A549 (cell line): ENCODE data around the gene NYAP2. TPM values are rescaled to one million over a fixed set of nuclear protein-coding genes. Genes with fewer than 3 reads are reported as not detected.

Experiments used
- ATAC-seq, 2 experiments: fragments of 200-7000 bp in 1 of 2; fragments of >200 bp in 1 of 2; cut with Nextera tagmentation in 1 of 2; cut with Tn5 transposase in 1 of 2; 3 replicates each; pipeline versions ENCODE4 v1.8.0 to v1.9.1; 2018 to 2020; ENCODE audit warnings: mild to moderate bottlenecking in 1 of 2, moderate library complexity in 1 of 2
- CTCF ChIA-PET: fragments of 300-600 bp; sonication (Branson Sonifier 250); formaldehyde crosslinking; extraction: SDS; loops from one replicate; lab custom pipeline; 2021; ENCODE audit warnings: antibody characterized with exemption, inconsistent platforms; lab: Yijun Ruan, JAX
- POLR2A ChIA-PET: fragments of 350-600 bp; formaldehyde crosslinking; extraction: SDS; loops from one replicate; lab custom pipeline; 2021; ENCODE audit warnings: antibody characterized with exemption, inconsistent platforms; lab: Yijun Ruan, JAX
- DNase-seq, 2 experiments: peaks; one replicate each; pipeline versions ENCODE4 v3.0.0 to v3.0.0-alpha.2; 2011 to 2016; ENCODE audit warnings: low read depth in 1 of 2, low spot score in 1 of 2
- FAIRE-seq: peaks from 2 replicates; lab custom pipeline; 2011; peaks lifted over from hg19 to GRCh38; lab: Jason Lieb, UNC
- H3K27ac ChIP-seq, 2 experiments: fragments of >200 bp; sonication (Bioruptor Twin); formaldehyde crosslinking; 3 replicates each; pipeline ENCODE4 v1.5.1; 2016 to 2017
- H3K4me1 ChIP-seq: fragments of >200 bp; sonication (Bioruptor Twin); formaldehyde crosslinking; 3 replicates; pipeline ENCODE4 v1.6.1; 2016
- H3K4me2 ChIP-seq: fragments of >200 bp; sonication (Bioruptor Twin); formaldehyde crosslinking; 3 replicates; pipeline ENCODE4 v1.6.1; 2016
- H3K4me3 ChIP-seq: fragments of >200 bp; sonication (Bioruptor Twin); formaldehyde crosslinking; 3 replicates; pipeline ENCODE4 v1.5.1; 2016
- H3K9me3 ChIP-seq: fragments of >200 bp; sonication (Bioruptor Twin); formaldehyde crosslinking; 3 replicates; pipeline ENCODE4 v1.6.1; 2016
- CBX2 ChIP-seq: fragments of 200-600 bp; sonication (generic); IDR thresholded peaks from 2 replicates; pipeline ENCODE4 v1.6.1; 2016; ENCODE audit warnings: low read depth, mild to moderate bottlenecking, borderline replicate concordance
- CBX8 ChIP-seq: fragments of 200-600 bp; sonication (generic); IDR thresholded peaks from 2 replicates; pipeline ENCODE4 v1.6.1; 2016
- CHD4 ChIP-seq: fragments of 200-600 bp; sonication (generic); IDR thresholded peaks from 2 replicates; pipeline ENCODE4 v1.6.1; 2016; ENCODE audit warnings: antibody characterized with exemption, mild to moderate bottlenecking, borderline replicate concordance
- CTCF ChIP-seq: fragments of >200 bp; sonication (Bioruptor Twin); formaldehyde crosslinking; IDR thresholded peaks from 3 replicates; pipeline ENCODE4 v1.5.1; 2016
- EHF ChIP-seq: fragments of 250-450 bp; sonication (Bioruptor Pico); IDR thresholded peaks from 2 replicates; pipeline ENCODE4 v1.5.0; 2020; ENCODE audit warnings: mild to moderate bottlenecking
- EP300 ChIP-seq, 2 experiments: fragments of >200 bp; sonication (Bioruptor Twin); formaldehyde crosslinking; IDR thresholded peaks; 2 replicates in 1 of 2; 3 replicates in 1 of 2; pipeline ENCODE4 v1.6.1; 2016 to 2017
- FOXS1 ChIP-seq: fragments of 250-450 bp; sonication (Bioruptor Pico); IDR thresholded peaks from 2 replicates; pipeline ENCODE4 v1.5.0; 2020; ENCODE audit warnings: mild to moderate bottlenecking, moderate library complexity
- HDAC2 ChIP-seq: fragments of 200-600 bp; sonication (generic); IDR thresholded peaks from 2 replicates; pipeline ENCODE4 v1.6.1; 2016
- HOXA7 ChIP-seq: fragments of 250-450 bp; sonication (Bioruptor Pico); IDR thresholded peaks from 2 replicates; pipeline ENCODE4 v1.5.0; 2020; ENCODE audit warnings: mild to moderate bottlenecking, moderate library complexity
- KDM5A ChIP-seq: fragments of 200-600 bp; sonication (generic); IDR thresholded peaks from 2 replicates; pipeline ENCODE4 v1.6.1; 2016; ENCODE audit warnings: antibody characterized with exemption, mild to moderate bottlenecking
- MYC ChIP-seq: IDR thresholded peaks from 2 replicates; pipeline ENCODE4 v1.6.1; 2012; ENCODE audit warnings: mild to moderate bottlenecking, inconsistent platforms, low read length, improper control_type of control experiment, borderline replicate concordance
- POLR2AphosphoS2 ChIP-seq: conservative IDR thresholded peaks from 2 replicates; pipeline ENCODE4 v1.6.1; 2012; ENCODE audit warnings: low read length, improper control_type of control experiment, inconsistent platforms
- RARB ChIP-seq: fragments of 250-450 bp; sonication (Bioruptor Pico); IDR thresholded peaks from 2 replicates; pipeline ENCODE4 v1.8.0; 2021; ENCODE audit warnings: mild to moderate bottlenecking, moderate library complexity
- RCOR1 ChIP-seq: fragments of 150-350 bp; IDR thresholded peaks from 2 replicates; pipeline ENCODE4 v1.6.1; 2014; ENCODE audit warnings: antibody characterized with exemption, low read length, low read depth
- RFX5 ChIP-seq: fragments of 450-650 bp; IDR thresholded peaks from 2 replicates; pipeline ENCODE4 v1.7.1; 2014; ENCODE audit warnings: antibody characterized with exemption, mild to moderate bottlenecking, moderate library complexity
- RNF2 ChIP-seq: fragments of 200-600 bp; sonication (generic); IDR thresholded peaks from 2 replicates; pipeline ENCODE4 v1.6.1; 2016; ENCODE audit warnings: low read depth, mild to moderate bottlenecking, antibody characterized with exemption, moderate library complexity, borderline replicate concordance
- ZFP36 ChIP-seq: fragments of 450-650 bp; IDR thresholded peaks from 2 replicates; pipeline ENCODE4 v1.6.1; 2014; ENCODE audit warnings: borderline replicate concordance; ENCODE audit not compliant: partially characterized antibody
- ZSCAN20 ChIP-seq: fragments of 250-450 bp; sonication (Bioruptor Pico); IDR thresholded peaks from 2 replicates; pipeline ENCODE4 v1.8.0; 2022; ENCODE audit warnings: mild to moderate bottlenecking, moderate library complexity
- WGBS: methylation state at CpG from one replicate; pipeline ENCODE4 v1.1.6; 2017; ENCODE audit errors: missing lambda C conversion rate; 5-methylcytosine and 5-hydroxymethylcytosine counted together
- polyA plus RNA-seq, 4 experiments: library from polyadenylated mRNA; depleted of rRNA in 3 of 4; stranded (reverse); fragments of >200 nt; fragmentation: RNase III in 1 of 4; extraction: RNeasy Plus Mini Kit Qiagen cat#74134 plus additional on column Dnase treatment in 1 of 4; gene quantifications; 2 replicates in 3 of 4; 3 replicates in 1 of 4; pipeline ENCODE4 v1.2.3, GENCODE V29; 2011 to 2017
- TF ChIP-seq, protein P1 (sequence below): fragments of 450-650 bp; IDR thresholded peaks from 2 replicates; pipeline ENCODE4 v1.6.1; 2014; ENCODE audit warnings: antibody characterized with exemption
- TF ChIP-seq, protein P2 (sequence below): fragments of 150-350 bp; IDR thresholded peaks from 2 replicates; pipeline ENCODE4 v1.6.1; 2014; ENCODE audit warnings: low read depth, mild to moderate bottlenecking, low read length
- TF ChIP-seq, protein P3 (sequence below): fragments of >200 bp; sonication (Bioruptor Twin); formaldehyde crosslinking; IDR thresholded peaks from 3 replicates; pipeline ENCODE4 v1.6.1; 2016
- TF ChIP-seq, protein P4 (sequence below): fragments of >200 bp; sonication (Bioruptor Twin); formaldehyde crosslinking; IDR thresholded peaks from 2 replicates; pipeline ENCODE4 v1.6.1; 2016

The NYAP2 gene
- polyA plus RNA-seq, 2 of the 4 experiments (the other 2 are of a cell fraction) = 0.01 TPM; not detected in 1

- Histone ChIP-seq H3K4me2 (no peak overlapping the region), H3K27ac (no peak overlapping the region), H3K9me3 (no peaks in the 10 kb centered on the region), H3K4me3 (no peak overlapping the region), H3K4me1 (no peaks in the 10 kb centered on the region)
- DNase-seq (peak in 1 of 2 experiments; percentile 2), FAIRE-seq (no peak), ATAC-seq (0 out of 6 replicates have a peak, but pooled peaks of 1 of the 2 experiments have one; percentile 39)
- 37% methylated on average over 3 of the region's 3 CpGs for WGBS
- ChIA-PET POLR2A (no interaction called here), CTCF (interaction anchor here (0.6 kb wide), 1 partner anchor 140 kb away, joined by 3 read pairs; no protein-coding TSS in a partner anchor)
- TF ChIP-seq RFX5 (no peak), POLR2AphosphoS2 (no peak), RNF2 (no peak), CHD4 (no peak), MYC (no peak), CTCF (no peak), FOXS1 (CRISPR knock-in tag) (no peak), HDAC2 (no peak), KDM5A (no peak), EP300 (IDR thresholded peaks at IDR 0.05) (no peak), RCOR1 (no peak), HOXA7 (CRISPR knock-in tag) (no peak), EHF (CRISPR knock-in tag) (no peak), ZFP36 (no peak)
- TF ChIP-seq, protein P1, sequence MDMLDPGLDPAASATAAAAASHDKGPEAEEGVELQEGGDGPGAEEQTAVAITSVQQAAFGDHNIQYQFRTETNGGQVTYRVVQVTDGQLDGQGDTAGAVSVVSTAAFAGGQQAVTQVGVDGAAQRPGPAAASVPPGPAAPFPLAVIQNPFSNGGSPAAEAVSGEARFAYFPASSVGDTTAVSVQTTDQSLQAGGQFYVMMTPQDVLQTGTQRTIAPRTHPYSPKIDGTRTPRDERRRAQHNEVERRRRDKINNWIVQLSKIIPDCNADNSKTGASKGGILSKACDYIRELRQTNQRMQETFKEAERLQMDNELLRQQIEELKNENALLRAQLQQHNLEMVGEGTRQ = no peak
- TF ChIP-seq, protein P2, sequence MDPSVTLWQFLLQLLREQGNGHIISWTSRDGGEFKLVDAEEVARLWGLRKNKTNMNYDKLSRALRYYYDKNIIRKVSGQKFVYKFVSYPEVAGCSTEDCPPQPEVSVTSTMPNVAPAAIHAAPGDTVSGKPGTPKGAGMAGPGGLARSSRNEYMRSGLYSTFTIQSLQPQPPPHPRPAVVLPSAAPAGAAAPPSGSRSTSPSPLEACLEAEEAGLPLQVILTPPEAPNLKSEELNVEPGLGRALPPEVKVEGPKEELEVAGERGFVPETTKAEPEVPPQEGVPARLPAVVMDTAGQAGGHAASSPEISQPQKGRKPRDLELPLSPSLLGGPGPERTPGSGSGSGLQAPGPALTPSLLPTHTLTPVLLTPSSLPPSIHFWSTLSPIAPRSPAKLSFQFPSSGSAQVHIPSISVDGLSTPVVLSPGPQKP = no peak
- TF ChIP-seq, protein P3, sequence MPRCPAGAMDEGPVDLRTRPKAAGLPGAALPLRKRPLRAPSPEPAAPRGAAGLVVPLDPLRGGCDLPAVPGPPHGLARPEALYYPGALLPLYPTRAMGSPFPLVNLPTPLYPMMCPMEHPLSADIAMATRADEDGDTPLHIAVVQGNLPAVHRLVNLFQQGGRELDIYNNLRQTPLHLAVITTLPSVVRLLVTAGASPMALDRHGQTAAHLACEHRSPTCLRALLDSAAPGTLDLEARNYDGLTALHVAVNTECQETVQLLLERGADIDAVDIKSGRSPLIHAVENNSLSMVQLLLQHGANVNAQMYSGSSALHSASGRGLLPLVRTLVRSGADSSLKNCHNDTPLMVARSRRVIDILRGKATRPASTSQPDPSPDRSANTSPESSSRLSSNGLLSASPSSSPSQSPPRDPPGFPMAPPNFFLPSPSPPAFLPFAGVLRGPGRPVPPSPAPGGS = no peak
Measured at GRCh38 chr2:225354281-225354774, 45.2 kb upstream of the NYAP2 start.

GRCh38 chr2:225355788-225356187 is 43.7 kb upstream of the NYAP2 start:
- Histone ChIP-seq H3K4me1 (no peaks in the 10 kb centered on the region), H3K27ac (no peak overlapping the region), H3K9me3 (no peaks in the 10 kb centered on the region), H3K4me2 (no peak overlapping the region), H3K4me3 (no peak overlapping the region)
- ChIA-PET POLR2A (no interaction called here), CTCF (no interaction called here)
- no peak for ATAC-seq
- DNase-seq = no peak
- 6% methylated on average over 3 of the region's 3 CpGs for WGBS
- no peak for FAIRE-seq
- TF ChIP-seq FOXS1 (CRISPR knock-in tag) = no peak
- no peak for TF ChIP-seq RCOR1
- TF ChIP-seq RARB (CRISPR knock-in tag) = no peak
- no peak for TF ChIP-seq CBX8
- TF ChIP-seq CBX2 = no peak
- no peak for TF ChIP-seq POLR2AphosphoS2
- TF ChIP-seq, protein P4, sequence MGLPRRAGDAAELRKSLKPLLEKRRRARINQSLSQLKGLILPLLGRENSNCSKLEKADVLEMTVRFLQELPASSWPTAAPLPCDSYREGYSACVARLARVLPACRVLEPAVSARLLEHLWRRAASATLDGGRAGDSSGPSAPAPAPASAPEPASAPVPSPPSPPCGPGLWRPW = no peak
- TF ChIP-seq ZSCAN20 (CRISPR knock-in tag) = no peak
